GM18909 (cell line): Measurements from ENCODE around the gene HYI.
"Not testable (repeated sequence)": the region's sequence is repeated elsewhere in the genome, so short reads cannot be mapped to it uniquely, and the experiment has no call there.

Experiments used
- ATAC-seq: cut with Tn5 transposase; IDR thresholded peaks from one replicate; pipeline ENCODE4 v1.9.1; 2021; ENCODE audit warnings: mild to moderate bottlenecking; ENCODE audit not compliant: unreplicated experiment, poor library complexity

Gene HYI

DNA sequence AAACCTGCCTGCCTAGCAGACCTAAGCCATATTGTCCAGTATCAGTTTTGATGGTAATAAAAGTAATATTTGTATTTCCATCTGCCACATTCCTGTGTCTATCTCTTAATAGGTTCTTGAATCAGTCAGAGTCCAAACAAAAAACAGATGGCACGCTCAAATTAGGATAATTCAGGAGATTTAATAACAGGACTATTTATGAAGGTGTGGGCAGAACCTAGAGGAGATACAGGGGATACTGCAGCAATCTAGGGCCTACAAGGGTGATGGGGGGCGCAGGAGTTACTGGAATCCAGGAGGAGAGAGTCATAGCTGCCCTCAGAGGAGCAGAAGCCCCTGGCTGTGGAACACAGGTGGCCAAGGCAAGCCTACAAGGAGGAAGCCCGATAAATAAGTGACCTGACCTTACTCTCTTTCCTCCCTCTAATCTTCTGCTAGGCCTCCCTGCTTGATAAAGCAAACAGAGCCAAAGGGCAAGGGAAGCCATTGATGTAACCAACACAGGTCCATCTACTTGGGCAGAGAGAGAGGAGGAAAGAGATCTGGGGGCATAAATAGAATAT lies 11.9 kb upstream of the HYI start:
- ATAC-seq, result no peak

DNA sequence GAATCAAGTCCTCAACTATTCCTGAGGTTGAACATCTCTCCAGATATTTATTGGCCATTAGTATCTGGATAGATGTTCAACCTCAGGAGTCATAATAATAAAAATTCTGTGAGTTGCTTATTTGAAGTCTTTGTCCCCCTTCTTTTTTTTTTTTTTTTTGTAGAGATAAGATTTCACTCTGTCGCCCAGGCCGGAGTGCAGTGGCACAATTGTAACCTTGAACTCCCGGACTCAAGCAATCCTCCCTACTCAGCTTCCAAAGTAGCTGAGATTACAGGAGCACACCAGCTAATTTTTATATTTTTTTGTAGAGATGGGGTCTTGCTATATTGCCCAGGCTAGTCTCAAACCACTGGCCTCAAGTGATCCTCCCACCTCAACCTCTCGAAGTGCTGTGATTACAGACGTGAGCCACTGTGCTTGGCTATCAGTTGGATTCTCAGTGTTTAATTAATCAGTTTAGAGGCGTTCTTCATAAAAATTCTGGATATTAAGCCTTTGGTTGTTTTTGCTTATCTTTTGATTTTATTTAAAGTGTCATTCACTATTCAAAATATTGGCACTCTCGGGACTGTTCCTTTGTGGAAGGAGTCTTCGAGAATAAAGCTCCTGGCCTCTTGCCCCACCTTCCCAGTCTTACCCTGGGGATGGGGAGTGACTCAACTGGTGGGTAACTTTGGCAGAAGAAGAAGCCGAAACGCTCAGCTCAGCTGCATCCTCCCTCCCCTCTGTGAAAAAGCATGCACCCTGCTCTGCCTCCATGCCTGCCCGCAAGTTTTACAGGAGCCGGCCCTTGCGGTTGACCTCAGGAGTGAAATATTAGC lies 11.2 kb upstream of the HYI start:
- ATAC-seq, result no peak

GRCh38 chr1:43463479-43463878 lies 9.7 kb upstream of the HYI start:
- ATAC-seq, result no peak

GRCh38 chr1:43460988-43461693 lies 7.4 kb upstream of the HYI start:
- ATAC-seq, result no peak

DNA sequence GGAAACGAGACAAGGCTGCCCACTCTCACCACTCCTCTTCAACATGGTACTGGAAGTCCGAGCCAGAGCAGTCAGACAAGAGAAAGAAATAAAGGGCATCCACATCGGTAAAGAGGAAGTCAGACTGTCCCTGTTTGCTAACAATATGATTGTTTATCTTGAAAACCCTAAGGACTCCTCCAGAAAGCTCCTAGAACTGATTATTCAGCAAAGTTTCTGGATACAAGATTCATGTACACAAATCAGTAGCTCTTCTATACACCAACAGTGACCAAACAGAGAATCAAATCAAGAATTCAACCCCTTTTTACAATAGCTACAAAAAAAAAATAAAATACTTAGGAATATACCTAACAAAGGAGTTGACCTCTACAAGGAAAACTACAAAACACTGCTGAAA lies 4.6 kb upstream of the HYI start:
- ATAC-seq, result not testable (repeated sequence)

DNA sequence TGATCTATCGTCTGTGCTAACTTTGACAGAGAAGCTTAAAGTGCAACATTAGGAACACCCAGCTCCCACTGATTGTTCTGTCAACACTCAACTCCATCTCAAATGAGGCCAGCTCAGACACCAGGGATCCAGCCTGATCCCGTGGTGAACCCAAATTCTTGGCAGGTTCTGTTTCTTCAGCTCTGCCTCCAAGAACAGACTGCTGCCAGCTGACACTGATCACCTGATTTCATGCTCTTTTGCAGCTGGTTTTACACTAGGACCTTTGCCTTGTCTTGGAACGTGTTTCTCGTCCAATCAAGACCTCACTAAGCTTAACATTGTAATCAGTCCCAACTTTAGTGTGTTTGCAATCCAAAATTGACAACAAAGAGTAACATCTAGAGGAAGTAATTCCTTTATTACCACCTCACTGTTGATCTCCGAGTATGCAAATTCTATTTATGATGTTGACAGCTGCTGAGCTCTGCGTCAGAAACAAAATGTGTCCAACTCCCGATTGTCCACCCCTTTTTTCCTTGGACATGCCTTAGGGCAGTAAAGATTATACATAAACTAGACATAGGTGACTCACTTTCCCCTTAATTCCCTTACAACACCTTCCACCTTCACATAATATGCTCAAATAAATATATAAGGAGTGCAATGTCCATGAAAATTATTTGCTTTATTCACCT lies 1.6 kb upstream of the HYI start:
- no peak for ATAC-seq

- ATAC-seq, result peak; percentile 66
Observed at GRCh38 chr1:43454270-43455011, 710 bp upstream of the HYI start.

- ATAC-seq, result no peak
Observed at GRCh38 chr1:43452789-43453441, 816 bp downstream of the HYI start.

GRCh38 chr1:43451701-43452532 lies 1.8 kb downstream of the HYI start:
- no peak for ATAC-seq

- ATAC-seq, result no peak
Observed at GRCh38 chr1:43451157-43451591, 2.6 kb downstream of the HYI start.

DNA sequence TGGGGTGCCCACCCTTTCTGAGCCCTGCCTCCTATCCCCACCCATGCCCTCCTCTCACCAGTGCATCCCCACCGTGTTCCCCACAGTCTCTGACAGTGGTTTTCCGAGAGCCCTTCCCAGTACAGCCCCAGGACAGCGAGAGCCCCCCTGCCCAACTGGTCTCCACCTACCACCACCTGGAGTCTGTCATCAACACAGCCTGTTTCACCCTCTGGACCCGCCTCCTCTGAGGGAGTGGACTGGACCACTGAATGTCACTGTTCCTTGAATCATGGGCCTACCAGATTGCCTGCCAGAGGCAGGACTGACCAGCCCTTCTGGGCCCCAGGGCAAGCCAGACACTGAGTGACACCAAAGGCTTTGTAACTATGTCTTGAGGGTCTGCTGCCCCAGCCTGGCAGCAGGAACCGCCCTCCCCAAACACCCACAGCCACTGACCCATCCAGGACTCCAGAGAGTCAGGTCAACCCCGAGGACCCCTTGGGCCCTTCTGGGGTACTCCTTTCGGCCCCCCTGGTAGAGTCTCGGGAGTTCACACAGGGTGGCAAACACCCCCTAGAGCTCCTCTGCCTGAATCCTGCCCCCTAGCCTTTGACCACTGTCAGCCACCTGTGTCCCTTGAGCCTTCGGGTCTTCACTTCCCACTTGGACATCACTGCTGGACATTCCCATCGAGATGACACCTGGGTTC lies 3.3 kb downstream of the HYI start:
- ATAC-seq, result no peak

- ATAC-seq, result no peak
Observed at GRCh38 chr1:43449708-43450069, 4.0 kb downstream of the HYI start.

DNA sequence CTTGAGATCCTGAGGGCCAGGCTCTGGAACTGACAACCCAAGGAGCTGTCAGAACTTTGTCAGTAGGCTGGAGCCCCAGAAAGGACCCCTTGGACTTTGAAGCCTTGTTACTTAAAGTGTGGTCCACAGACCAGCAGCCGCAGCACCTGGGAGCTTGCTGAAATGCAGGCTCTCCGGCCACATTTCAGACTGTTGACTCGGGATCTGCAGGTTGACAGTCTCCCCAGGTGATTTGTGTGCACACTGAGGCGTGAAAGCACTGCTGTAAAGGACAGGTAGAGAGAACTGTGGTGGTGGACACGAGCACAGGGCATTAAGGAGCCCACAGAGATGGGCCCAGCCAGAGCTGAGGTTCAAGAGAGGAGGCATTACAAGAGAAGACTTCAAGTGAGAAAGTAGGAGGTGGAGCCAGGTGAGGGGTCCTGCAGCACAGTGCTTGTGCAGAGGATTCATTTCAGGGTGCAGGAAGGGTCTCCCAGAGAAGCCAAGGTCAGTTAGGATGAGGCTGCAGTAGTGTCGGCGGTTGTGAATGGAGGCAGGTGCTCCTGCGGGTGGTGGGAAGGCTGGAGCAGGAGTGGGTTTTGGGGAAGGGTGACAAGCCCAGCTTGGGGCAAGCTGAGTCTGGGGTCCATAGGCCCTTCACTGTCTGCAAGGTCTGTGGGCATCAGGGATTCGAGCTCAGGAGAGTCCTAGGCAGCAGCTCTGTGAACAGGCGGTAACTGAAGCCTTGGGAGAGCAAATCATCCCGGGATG lies 4.6 kb downstream of the HYI start:
- no peak for ATAC-seq

GRCh38 chr1:43447891-43448708 lies 5.6 kb downstream of the HYI start:
- ATAC-seq, result no peak

DNA sequence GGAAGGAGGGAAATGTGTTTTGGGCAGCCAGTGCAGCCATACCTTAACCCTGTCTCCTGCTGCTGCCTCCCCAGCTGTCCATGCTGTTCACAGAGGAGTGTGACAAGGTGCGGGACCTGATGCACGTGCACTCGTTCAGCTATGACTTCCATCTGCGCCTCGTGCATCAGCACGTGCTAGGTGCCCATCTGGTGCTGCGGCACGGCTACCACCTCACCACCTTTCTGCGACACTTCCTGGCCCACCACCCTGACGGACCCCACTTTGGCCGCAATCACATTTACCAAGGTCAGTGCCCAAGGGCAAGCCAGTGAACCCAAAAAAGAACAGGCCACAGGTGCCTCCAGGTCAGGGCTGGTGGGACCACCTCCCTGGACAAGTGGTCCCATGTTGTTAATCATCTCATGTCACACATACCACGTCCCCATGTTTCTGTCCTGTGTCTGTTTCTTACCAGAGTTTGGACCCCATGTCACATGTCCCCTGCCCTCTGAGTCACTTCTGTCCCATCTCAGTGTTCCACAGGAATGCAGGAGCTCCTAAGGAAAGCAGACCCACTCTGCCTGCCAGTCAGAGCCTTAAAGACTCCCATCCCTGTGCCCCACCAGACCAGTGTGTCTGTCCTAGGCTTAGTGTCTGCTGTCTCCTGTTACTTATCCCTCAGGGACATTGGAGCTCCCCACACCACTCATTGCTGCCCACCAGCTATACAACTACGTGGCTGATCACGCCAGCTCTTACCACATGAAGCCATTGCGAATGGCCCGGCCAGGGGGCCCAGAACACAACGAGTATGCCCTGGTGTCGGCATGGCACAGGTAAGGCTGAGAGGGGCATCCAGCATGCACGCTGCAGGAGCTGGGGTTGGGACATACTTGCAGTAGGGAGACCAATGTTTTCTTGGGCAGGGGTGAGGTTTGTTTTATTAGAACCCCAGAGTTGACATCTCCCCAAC lies 6.6 kb downstream of the HYI start:
- ATAC-seq, result no peak

DNA sequence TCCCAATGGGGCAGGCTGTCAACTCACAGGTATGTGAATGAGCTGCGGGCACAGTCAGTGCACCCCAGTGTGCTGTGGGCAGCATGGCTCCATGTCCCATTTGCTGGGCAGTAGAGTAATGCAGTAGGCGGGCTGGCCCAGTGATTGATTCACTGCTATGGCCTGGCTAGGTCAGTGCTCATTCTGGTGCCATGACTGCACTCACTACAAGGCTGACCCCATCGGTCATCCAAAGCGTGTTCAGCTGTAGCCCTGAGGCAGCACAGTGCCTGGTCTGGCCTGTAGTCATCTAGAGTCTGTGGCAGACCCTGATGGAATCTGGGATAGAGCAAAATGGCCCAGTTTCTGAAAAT lies 7.4 kb downstream of the HYI start:
- no peak for ATAC-seq
